GM19397 (cell line): ENCODE data around the gene TP53BP2.
"Not testable (repeated sequence)": the region's sequence is repeated elsewhere in the genome, so short reads cannot be mapped to it uniquely, and the experiment has no call there.

Source experiments
- ATAC-seq: cut with Tn5 transposase; IDR thresholded peaks from one replicate; pipeline ENCODE4 v1.9.1; 2021; ENCODE audit warnings: mild to moderate bottlenecking, moderate library complexity; ENCODE audit not compliant: unreplicated experiment

Gene TP53BP2

GRCh38 chr1:223748405-223748772 is 97.4 kb downstream of the TP53BP2 start:
- ATAC-seq = no peak

- no peak for ATAC-seq
These were observed 97.9 kb downstream of the TP53BP2 start for GRCh38 chr1:223747838-223748335.

GRCh38 chr1:223745731-223746130 is 100.0 kb downstream of the TP53BP2 start:
- no peak for ATAC-seq

- ATAC-seq = no peak
These were observed 102.8 kb downstream of the TP53BP2 start for GRCh38 chr1:223742856-223743517.

- ATAC-seq = no peak
These were observed 103.9 kb downstream of the TP53BP2 start for GRCh38 chr1:223741861-223742260.

GRCh38 chr1:223740038-223740736 is 105.6 kb downstream of the TP53BP2 start:
- ATAC-seq = not testable (repeated sequence)

- no peak for ATAC-seq
These were observed 106.2 kb downstream of the TP53BP2 start for GRCh38 chr1:223739366-223740037.

- no peak for ATAC-seq
These were observed 107.0 kb downstream of the TP53BP2 start for GRCh38 chr1:223738465-223739365.

- no peak for ATAC-seq
These were observed 108.4 kb downstream of the TP53BP2 start for GRCh38 chr1:223737342-223737741.

GRCh38 chr1:223736638-223737037 is 109.1 kb downstream of the TP53BP2 start:
- ATAC-seq = not testable (repeated sequence)

- no peak for ATAC-seq
These were observed 111.6 kb downstream of the TP53BP2 start for GRCh38 chr1:223733898-223734852.

- no peak for ATAC-seq
These were observed 112.6 kb downstream of the TP53BP2 start for GRCh38 chr1:223732993-223733798.

- no peak for ATAC-seq
These were observed 114.5 kb downstream of the TP53BP2 start for GRCh38 chr1:223731133-223731770.

- no peak for ATAC-seq
These were observed 115.1 kb downstream of the TP53BP2 start for GRCh38 chr1:223730479-223731132.

- no peak for ATAC-seq
These were observed 115.8 kb downstream of the TP53BP2 start for GRCh38 chr1:223729906-223730305.
